Measurements from ENCODE around the gene OBSCN. TPM values are rescaled to one million over a fixed set of nuclear protein-coding genes. Genes with fewer than 3 reads are reported as not detected.
A peak's percentile ranks its signal among the peaks of the same experiment; 100 is the strongest.
"Not testable (repeated sequence)": the region's sequence is repeated elsewhere in the genome, so short reads cannot be mapped to it uniquely, and the experiment has no call there.

OBSCN gene
- total RNA-seq, 2 experiments from 2014 or later, result 6.6 to 8.0 TPM

DNA sequence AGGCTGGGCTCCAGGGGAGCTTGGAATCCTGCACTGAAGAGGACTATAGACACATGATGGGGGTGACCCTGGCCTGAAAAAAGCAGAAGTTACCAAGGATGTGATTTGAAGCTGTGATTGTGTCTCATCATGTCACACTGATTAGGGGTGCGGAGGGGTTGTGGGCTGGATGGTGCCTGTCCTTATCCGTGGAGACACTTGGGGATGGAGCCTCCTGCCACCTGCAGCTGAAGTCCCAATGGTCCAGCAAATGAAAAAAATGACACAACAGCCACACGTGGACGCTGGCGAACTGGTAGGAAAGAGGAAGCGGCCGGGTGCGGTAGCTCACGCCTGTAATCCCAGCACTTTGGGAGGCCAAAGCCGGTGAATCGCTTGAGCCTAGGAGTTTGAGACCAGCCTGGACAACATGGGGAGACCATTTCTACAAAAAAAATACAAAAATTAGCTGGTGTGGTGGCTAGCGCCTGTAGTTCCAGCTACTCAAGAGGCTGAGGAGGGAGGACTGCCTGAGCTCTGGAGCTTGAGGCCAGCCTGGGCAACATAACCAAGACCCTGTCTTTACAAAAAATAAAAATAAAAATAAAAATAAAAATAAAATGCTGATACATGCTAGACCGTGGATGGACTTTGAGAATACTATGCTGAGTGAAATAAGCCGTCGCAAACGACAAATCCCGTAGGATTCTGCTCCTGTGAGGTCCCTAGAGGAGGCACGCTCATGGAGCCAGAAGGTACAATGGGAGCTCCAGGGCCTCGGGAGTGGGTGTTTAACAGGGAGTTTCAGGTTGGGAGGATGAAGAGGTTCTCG, 43.1 kb upstream of the OBSCN start:
- H3K4me1 Mint-ChIP-seq, result peaks cover 34% of the 10 kb centered on the region
- H3K36me3 Mint-ChIP-seq (ENCODE audit: low read depth), result peaks cover 2% of the 10 kb centered on the region
- no peaks in the 10 kb centered on the region for H3K27me3 Mint-ChIP-seq
- H3K9me3 Mint-ChIP-seq, result no peaks in the 10 kb centered on the region
- ChIA-PET POLR2A (interaction anchor here (0.8 to 7.8 kb wide), 21 partner anchors 8 to 322 kb away, joined by 3 to 95 read pairs (median 7); partner anchors contain the start of genes ARF1, C1orf35, GJC2 and GUK1), CTCF (interaction anchor here (0.5 to 4.3 kb wide), 21 partner anchors 9 to 1407 kb away, joined by 3 to 50 read pairs (median 6); partner anchors contain the start of genes ARF1 and GUK1)
- H3K27ac Mint-ChIP-seq, result peak overlapping the region; percentile 89
- DNase-seq, result no peak
- H3K4me3 Mint-ChIP-seq, result peak overlapping the region; percentile 86

GRCh38 chr1:228165372-228166169, 42.3 kb upstream of the OBSCN start, which contains the start of gene IBA57:
Gene IBA57, plus strand, starts transcription at chr1:228165804. Its CDS starts 13 bp downstream, at chr1:228165817.
- peaks cover 2% of the 10 kb centered on the region for H3K36me3 Mint-ChIP-seq (ENCODE audit: low read depth)
- peak; percentile 100 for DNase-seq
- ChIA-PET POLR2A (interaction anchor here (0.8 to 7.8 kb wide), 26 partner anchors 8 to 403 kb away, joined by 3 to 95 read pairs (median 6); partner anchors contain the start of genes ARF1, C1orf35, GJC2 and GUK1), CTCF (interaction anchor here (0.5 to 4.3 kb wide), 27 partner anchors 9 to 1407 kb away, joined by 3 to 50 read pairs (median 5); partner anchors contain the start of genes ARF1 and GUK1)
- no peaks in the 10 kb centered on the region for H3K9me3 Mint-ChIP-seq
- peak within 1 kb of the TSS; percentile 89 for H3K27ac Mint-ChIP-seq
- H3K4me3 Mint-ChIP-seq, result peak within 1 kb of the TSS; percentile 86
- H3K4me1 Mint-ChIP-seq, result peaks cover 34% of the 10 kb centered on the region
- H3K27me3 Mint-ChIP-seq, result no peaks in the 10 kb centered on the region

DNA sequence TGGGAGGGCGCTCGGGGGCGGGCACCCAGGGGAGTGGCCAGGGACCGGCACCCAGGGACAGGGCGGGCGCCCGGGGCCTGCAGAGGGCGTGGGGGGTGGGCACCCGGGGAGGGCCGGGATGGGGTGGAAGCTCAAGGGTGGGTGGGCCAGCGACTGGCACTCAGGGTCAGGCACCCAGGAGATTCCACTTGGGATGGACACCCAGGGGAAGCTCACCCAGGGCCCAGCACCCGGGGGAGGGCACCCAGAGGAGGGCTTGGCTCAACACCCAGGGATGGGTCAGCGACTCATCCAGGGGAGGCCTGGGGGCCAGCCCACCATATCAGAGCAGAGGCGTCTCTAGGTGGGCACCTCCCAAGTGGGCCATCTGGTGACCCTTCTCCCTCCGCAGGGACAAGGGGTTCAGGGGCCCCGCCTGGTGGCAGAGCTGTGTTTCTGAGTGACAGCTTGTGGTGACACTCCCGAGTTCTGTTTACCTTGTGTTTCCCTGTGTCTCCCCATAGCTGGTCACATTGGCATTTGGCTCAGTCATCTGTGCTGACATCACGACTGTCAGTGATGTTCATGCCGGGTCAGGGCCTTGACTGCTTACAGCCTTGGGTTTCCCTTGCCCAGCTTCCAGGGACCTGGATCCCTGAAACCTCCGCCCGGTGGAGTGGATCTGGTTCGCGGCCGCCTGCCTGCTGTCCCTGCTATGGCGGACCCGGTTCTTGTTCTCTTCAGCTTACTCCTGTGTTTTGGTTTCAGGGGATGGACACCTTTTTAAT, 41.5 kb upstream of the OBSCN start:
- peaks cover 2% of the 10 kb centered on the region for H3K36me3 Mint-ChIP-seq (ENCODE audit: low read depth)
- ChIA-PET CTCF (interaction anchor here (1.0 to 4.3 kb wide), 22 partner anchors 8 to 400 kb away, joined by 3 to 50 read pairs (median 6); partner anchors contain the start of genes ARF1 and GUK1), POLR2A (interaction anchor here (0.7 to 7.8 kb wide), 20 partner anchors 8 to 847 kb away, joined by 3 to 95 read pairs (median 6); partner anchors contain the start of genes ARF1, GUK1, RNF187 and TRIM11)
- H3K4me3 Mint-ChIP-seq, result peak overlapping the region; percentile 79
- peak; percentile 72 for DNase-seq
- no peaks in the 10 kb centered on the region for H3K27me3 Mint-ChIP-seq
- peaks cover 34% of the 10 kb centered on the region for H3K4me1 Mint-ChIP-seq
- H3K9me3 Mint-ChIP-seq, result no peaks in the 10 kb centered on the region
- H3K27ac Mint-ChIP-seq, result peak overlapping the region; percentile 88

DNA sequence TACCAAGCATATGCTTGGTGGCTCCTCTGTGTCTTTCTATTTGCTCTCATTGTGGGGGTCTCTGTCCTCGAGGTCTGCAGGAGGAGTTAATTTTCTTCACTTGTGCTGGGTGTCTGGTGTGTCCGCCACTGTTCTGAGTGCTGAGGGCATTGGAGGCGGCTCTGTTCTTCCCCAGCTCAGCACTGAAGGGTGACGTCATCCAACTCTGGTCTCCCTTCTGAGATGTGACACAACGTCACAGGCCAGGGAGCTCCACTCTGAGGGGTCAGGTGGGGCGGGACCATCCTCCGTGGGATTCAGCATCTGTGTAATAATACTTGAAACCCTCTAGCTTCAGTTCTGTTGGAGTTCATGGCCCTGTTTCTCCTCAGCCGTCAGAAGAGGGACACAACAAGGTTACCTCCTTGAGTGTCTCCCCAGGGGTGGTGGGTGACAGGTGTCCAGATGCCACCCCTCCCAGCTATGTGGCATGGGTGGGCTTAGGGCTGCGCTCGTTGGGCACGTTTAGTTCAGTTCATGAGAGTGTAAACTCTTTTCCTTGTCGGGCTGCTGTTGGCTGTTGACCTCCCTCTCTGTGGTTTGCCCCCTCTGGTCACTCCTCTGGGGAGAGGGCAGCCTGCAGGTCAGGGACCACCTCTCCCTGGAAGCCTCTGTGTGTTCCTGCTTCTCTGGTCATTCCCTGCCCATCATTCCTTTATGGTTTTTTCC, 39.1 kb upstream of the OBSCN start:
- Mint-ChIP-seq H3K4me1 (peaks cover 28% of the 10 kb centered on the region), H3K27ac (no peak overlapping the region), H3K27me3 (no peaks in the 10 kb centered on the region), H3K9me3 (no peaks in the 10 kb centered on the region), H3K4me3 (no peak overlapping the region), H3K36me3 (ENCODE audit: low read depth) (peaks cover 2% of the 10 kb centered on the region)
- CTCF ChIA-PET, result interaction anchor here (1.1 to 4.3 kb wide), 2 partner anchors 12 to 38 kb away, joined by 3 to 35 read pairs; no protein-coding TSS in a partner anchor
- no peak for DNase-seq
- POLR2A ChIA-PET, result interaction anchor here (0.9 to 7.8 kb wide), 2 partner anchors 9 to 27 kb away, joined by 3 to 95 read pairs; partner anchors contain the start of gene GUK1

GRCh38 chr1:228169345-228169744, 38.5 kb upstream of the OBSCN start:
- peaks cover 2% of the 10 kb centered on the region for H3K36me3 Mint-ChIP-seq (ENCODE audit: low read depth)
- peaks cover 22% of the 10 kb centered on the region for H3K4me1 Mint-ChIP-seq
- CTCF ChIA-PET, result interaction anchor here (1.1 to 4.3 kb wide), 2 partner anchors 11 to 38 kb away, joined by 3 to 35 read pairs; no protein-coding TSS in a partner anchor
- no peak overlapping the region for H3K4me3 Mint-ChIP-seq
- H3K27ac Mint-ChIP-seq, result no peak overlapping the region
- DNase-seq, result no peak
- no peaks in the 10 kb centered on the region for H3K27me3 Mint-ChIP-seq
- no peaks in the 10 kb centered on the region for H3K9me3 Mint-ChIP-seq
- POLR2A ChIA-PET, result no interaction called here

DNA sequence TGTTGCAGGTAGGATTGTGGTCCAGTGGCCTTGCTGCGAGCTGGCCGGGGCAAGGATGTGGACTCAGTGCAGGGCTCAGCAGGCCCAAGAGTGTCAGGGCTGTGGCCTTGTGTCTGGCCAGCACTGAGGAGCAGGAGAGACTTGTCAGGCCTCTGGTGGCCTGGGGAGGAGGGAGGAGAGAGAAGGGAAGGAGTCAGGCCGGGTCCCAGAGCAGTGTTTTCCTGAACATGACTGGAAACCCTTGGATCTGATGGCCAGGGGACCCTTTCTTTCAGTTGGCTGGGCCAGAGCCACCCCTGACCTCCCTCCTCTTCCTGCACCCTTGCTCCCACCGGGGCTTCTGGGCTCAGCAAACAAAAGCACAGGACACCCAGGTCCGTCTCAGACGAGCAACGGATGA, 37.2 kb upstream of the OBSCN start:
- Mint-ChIP-seq H3K4me1 (peaks cover 14% of the 10 kb centered on the region), H3K27me3 (no peaks in the 10 kb centered on the region), H3K4me3 (no peak overlapping the region), H3K9me3 (no peaks in the 10 kb centered on the region), H3K27ac (no peak overlapping the region), H3K36me3 (ENCODE audit: low read depth) (peaks cover 2% of the 10 kb centered on the region)
- CTCF ChIA-PET, result interaction anchor here (0.6 kb wide), 1 partner anchor 40 kb away, joined by 7 read pairs; no protein-coding TSS in a partner anchor
- POLR2A ChIA-PET, result interaction anchor here (0.9 to 2.0 kb wide), 4 partner anchors 30 to 89 kb away, joined by 3 to 4 read pairs (median 4); partner anchors contain the start of gene ARF1
- DNase-seq, result no peak

DNA sequence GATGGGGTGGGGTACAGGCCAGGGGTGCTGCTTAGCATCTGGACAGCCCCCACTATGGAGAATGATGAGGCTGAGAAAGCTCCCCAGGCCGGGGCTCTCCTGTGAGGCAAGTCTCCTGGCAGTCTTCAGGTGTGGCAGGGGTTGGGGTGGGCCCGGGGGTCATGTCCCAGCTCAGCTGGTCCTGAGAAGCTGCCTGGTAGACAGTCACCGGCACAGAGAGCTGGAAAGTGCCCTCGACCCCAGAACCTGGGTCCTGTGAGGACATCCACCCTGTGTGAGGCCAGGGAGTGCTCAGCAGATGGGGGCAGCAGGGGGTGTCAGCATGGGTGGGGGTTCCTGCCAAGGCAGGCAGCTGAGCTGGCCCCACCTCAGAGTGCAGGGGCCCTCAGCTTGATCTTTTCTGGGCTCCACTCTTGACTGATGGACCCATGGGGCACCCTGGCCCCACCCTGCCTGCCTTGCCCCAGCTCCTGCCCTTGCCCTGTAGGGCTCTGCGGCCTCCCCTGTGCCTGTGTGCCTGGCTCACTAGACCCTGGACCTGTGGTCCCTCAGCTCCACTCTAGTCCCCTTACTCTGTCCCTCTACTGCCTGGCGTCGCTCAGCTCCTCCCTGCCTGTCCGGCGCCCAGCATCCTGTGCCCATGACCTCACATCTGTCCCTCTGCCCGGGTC, 36.5 kb upstream of the OBSCN start:
- Mint-ChIP-seq H3K27ac (no peak overlapping the region), H3K4me3 (no peak overlapping the region), H3K27me3 (no peaks in the 10 kb centered on the region), H3K9me3 (no peaks in the 10 kb centered on the region), H3K36me3 (ENCODE audit: low read depth) (peaks cover 2% of the 10 kb centered on the region), H3K4me1 (peaks cover 14% of the 10 kb centered on the region)
- ChIA-PET CTCF (interaction anchor here (1.2 kb wide), 1 partner anchor 42 kb away, joined by 3 read pairs; no protein-coding TSS in a partner anchor), POLR2A (interaction anchor here (0.7 to 2.0 kb wide), 5 partner anchors 14 to 89 kb away, joined by 3 to 4 read pairs (median 4); partner anchors contain the start of gene ARF1)
- no peak for DNase-seq

DNA sequence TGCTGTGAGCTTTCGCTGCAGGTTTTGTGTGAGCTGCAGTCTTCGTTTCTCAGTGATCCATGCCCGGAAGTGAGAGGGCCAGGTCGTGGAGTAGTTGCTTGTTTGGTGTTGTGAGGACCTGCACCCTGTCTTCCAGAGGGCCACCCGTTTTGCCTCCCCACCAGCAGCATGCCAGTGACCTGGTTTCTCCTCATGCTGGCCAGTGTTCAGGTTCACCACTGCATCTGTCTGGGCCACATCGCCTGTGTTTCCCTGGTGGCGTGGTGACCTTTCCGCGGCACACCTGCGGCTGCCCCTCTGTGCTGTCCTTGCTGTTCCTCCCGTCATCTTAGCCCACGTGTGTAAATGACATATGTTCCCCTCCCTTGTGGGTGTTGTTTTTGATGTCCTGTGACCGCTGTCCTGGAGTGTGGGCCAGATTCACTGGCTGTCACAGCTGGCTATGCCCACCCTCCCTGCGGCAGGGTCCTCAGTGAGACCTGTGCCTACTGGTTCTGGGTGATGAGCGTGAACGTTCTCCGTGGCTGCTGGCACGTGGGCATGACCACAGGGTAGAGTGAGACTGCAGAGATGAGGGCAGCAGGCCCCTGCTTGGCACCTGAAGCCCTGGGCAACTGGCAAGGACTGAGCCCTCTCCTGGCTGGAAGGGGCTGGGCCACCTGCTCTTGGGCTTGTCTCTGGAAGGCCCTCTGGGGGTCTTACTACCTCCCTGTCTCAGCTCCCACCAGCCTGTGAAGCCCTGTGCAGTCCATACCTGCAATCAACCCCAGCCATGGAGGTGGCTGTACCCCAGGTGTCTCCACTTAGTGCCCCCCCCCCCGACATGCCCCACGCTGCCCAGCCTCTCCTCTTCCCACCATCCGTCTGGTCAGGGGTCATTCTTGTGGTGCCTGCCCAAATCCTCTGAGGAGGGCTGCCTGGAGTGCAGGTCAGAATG, 35.0 kb upstream of the OBSCN start:
- H3K27ac Mint-ChIP-seq, result no peak overlapping the region
- CTCF ChIA-PET, result no interaction called here
- no peak overlapping the region for H3K4me3 Mint-ChIP-seq
- H3K9me3 Mint-ChIP-seq, result no peaks in the 10 kb centered on the region
- POLR2A ChIA-PET, result interaction anchor here (1.9 to 2.0 kb wide), 2 partner anchors 7 to 66 kb away, joined by 4 to 8 read pairs; partner anchors contain the start of gene IBA57
- H3K36me3 Mint-ChIP-seq (ENCODE audit: low read depth), result no peaks in the 10 kb centered on the region
- H3K27me3 Mint-ChIP-seq, result no peaks in the 10 kb centered on the region
- H3K4me1 Mint-ChIP-seq, result peaks cover 3% of the 10 kb centered on the region
- no peak for DNase-seq

DNA sequence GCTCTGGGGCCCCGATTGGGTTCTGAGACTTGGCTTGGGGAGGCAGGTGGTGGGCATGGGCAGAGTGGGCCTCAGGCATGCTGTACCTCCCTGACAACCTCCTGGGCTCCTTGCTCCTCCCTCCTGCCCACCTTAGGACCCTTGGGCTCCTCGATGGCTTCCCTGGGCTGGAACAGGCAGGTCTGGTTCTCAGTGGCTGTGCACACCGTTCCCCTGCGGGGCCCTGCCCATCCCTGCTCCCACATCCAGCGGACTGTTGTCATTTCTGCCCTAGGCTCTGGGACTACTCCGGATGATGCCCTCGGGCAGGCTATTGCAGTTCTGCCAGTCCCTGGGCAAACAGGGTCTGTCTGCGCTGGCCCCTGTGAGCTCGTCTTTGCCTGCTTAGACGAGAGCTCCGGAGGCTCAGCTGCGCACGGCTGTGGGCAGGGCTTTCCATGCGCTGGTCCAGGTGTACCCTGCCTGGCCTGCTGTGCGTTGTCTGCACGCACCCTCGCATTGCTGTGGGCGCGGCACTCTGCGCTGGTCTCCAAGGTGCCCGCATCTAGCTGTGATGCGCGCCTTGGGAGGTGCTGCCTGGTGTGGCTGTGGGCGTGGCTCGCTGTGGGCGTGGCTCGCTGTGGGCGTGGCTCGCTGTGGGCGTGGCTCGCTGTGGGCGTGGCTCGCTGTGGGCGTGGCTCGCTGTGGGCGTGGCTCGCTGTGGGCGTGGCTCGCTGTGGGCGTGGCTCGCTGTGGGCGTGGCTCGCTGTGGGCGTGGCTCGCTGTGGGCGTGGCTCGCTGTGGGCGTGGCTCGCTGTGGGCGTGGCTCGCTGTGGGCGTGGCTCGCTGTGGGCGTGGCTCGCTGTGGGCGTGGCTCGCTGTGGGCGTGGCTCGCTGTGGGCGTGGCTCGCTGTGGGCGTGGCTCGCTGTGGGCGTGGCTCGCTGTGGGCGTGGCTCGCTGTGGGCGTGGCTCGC, 34.0 kb upstream of the OBSCN start:
- DNase-seq, result peak; percentile 48
- H3K4me3 Mint-ChIP-seq; H3K27me3 Mint-ChIP-seq; H3K36me3 Mint-ChIP-seq (ENCODE audit: low read depth); H3K4me1 Mint-ChIP-seq; H3K27ac Mint-ChIP-seq; H3K9me3 Mint-ChIP-seq: not testable (repeated sequence)
- CTCF ChIA-PET, result interaction anchor here (2.0 kb wide), 1 partner anchor 8 kb away, joined by 10 read pairs; the partner anchor contains the start of gene IBA57
- POLR2A ChIA-PET, result interaction anchor here (1.9 kb wide), 1 partner anchor 8 kb away, joined by 8 read pairs; the partner anchor contains the start of gene IBA57

All from activated CD4-positive, alpha-beta memory T cell treated with anti-CD3 and anti-CD28 coated beads, Interleukin-2, amount 10 ng/mL, durations not matched to agents 7 days and 5 days (primary cell).